Measurements from ENCODE around the gene NCOA6.
"Not testable (repeated sequence)": the region's sequence is repeated elsewhere in the genome, so short reads cannot be mapped to it uniquely, and the experiment has no call there.

NCOA6 gene

DNA sequence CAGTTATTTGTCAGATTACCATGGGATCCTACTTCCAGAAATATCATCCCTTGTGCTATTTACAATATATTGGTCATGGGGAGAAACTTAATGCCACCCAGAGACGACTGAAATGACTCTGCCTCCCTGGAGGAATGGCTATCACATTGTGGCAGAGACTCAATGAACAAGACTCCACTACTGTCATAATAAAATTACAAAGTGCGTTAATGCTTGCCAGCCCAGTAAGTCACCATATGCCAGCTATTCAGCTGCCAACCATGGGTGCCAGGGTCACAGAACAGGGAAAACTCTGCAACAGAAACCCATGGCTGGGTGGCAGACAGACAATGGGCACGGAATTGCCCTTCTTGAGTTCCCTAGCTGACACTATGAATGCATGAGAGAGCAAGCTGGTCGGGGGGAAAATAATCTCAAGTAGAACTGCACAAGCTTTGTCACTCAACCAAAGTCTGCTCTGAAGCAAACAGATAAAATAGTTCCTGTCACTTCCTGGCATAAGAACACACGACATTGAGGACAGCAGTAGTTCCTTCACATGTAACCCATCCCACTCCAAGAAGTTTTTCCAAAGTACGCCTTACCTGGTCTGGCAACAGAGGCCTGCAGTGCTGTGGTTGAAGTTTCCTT, 89.2 kb downstream of the NCOA6 start:
- Histone ChIP-seq H3K27ac (ENCODE audit: insufficient read depth, low read length, poor library complexity, severe bottlenecking) (no peak overlapping the region), H3K4me3 (ENCODE audit: insufficient read depth, low read depth, low read length, poor library complexity, severe bottlenecking) (no peak overlapping the region), H3K36me3 (ENCODE audit: control insufficient read depth, insufficient read depth, low read length) (peaks cover 9% of the 10 kb centered on the region), H3K9me3 (ENCODE audit: control insufficient read depth, low read length) (no peaks in the 10 kb centered on the region), H3K4me1 (ENCODE audit: control insufficient read depth, insufficient read depth, low read length, poor library complexity, severe bottlenecking) (no peaks in the 10 kb centered on the region), H3K27me3 (replicated peaks; ENCODE audit: control insufficient read depth, insufficient read depth, low read length, poor library complexity, severe bottlenecking) (no peaks in the 10 kb centered on the region)
- DNase-seq = no peak

DNA sequence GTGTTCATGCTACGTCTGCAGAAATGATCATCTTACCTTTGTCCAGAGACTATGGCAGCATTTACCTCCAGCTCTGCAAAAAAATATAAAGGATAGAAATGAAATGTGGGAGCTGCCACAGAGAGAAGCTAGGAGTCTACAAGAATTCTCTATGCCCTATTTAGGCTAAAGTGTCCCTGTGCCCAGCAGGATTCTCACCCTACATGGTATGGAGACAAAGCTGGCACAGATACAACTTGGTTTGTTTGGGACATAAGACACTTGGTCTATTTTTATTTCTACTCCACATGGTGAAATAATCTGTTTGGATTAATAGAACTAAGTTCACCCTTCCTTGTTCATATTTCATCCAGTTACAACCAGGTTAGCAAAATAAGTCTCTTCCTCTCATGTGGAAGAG, 92.9 kb downstream of the NCOA6 start:
- H3K27ac ChIP-seq (ENCODE audit: insufficient read depth, low read length, poor library complexity, severe bottlenecking) = no peak overlapping the region
- H3K9me3 ChIP-seq (ENCODE audit: control insufficient read depth, low read length) = no peaks in the 10 kb centered on the region
- no peaks in the 10 kb centered on the region for H3K27me3 ChIP-seq (replicated peaks; ENCODE audit: control insufficient read depth, insufficient read depth, low read length, poor library complexity, severe bottlenecking)
- H3K36me3 ChIP-seq (ENCODE audit: control insufficient read depth, insufficient read depth, low read length) = no peaks in the 10 kb centered on the region
- DNase-seq = no peak
- H3K4me1 ChIP-seq (ENCODE audit: control insufficient read depth, insufficient read depth, low read length, poor library complexity, severe bottlenecking) = no peaks in the 10 kb centered on the region
- H3K4me3 ChIP-seq (ENCODE audit: insufficient read depth, low read depth, low read length, poor library complexity, severe bottlenecking) = no peak overlapping the region

DNA sequence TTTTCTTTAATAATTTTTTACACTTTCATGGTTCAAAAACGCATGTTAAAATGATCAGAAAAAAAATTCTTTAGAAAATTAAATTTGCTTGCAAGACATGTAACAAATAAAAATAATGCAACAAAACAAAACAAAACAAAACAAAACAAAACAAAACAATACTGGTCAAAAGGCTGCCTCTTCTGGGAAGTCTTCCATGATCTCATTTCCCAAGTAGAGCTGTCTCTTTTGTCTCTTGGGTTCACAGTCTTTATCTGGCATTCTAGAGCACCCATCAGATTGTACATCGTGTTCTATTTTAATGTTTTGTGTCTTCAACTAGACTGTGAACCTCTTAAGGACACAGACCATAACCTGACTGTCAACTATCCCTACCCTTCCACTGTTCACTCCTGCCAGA, 96.0 kb downstream of the NCOA6 start:
- H3K4me3 ChIP-seq (ENCODE audit: insufficient read depth, low read depth, low read length, poor library complexity, severe bottlenecking) = no peak overlapping the region
- H3K9me3 ChIP-seq (ENCODE audit: control insufficient read depth, low read length) = no peaks in the 10 kb centered on the region
- H3K4me1 ChIP-seq (ENCODE audit: control insufficient read depth, insufficient read depth, low read length, poor library complexity, severe bottlenecking) = no peaks in the 10 kb centered on the region
- H3K36me3 ChIP-seq (ENCODE audit: control insufficient read depth, insufficient read depth, low read length) = peaks cover 17% of the 10 kb centered on the region
- no peak for DNase-seq
- no peaks in the 10 kb centered on the region for H3K27me3 ChIP-seq (replicated peaks; ENCODE audit: control insufficient read depth, insufficient read depth, low read length, poor library complexity, severe bottlenecking)
- no peak overlapping the region for H3K27ac ChIP-seq (ENCODE audit: insufficient read depth, low read length, poor library complexity, severe bottlenecking)

DNA sequence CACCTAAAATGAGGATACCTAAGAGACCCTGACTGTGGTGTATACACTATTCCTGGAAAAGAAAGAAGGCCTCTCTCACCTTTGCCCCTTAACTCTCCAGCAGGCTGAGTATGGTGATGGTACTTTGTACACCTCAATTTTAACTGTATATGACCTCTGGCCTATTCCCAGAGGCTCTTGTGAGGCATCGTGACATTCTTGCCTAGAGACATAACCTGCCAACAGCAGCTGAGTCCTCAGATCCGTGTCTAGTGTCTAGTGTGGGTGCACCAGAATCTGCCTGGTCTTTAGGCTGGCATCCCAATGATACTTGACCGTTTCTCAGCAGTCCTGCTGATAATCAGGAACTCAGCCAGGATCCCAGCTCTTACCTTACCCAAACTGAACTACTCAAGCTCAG, 101.3 kb downstream of the NCOA6 start:
- Histone ChIP-seq H3K27ac (ENCODE audit: insufficient read depth, low read length, poor library complexity, severe bottlenecking) (no peak overlapping the region), H3K9me3 (ENCODE audit: control insufficient read depth, low read length) (no peaks in the 10 kb centered on the region), H3K4me1 (ENCODE audit: control insufficient read depth, insufficient read depth, low read length, poor library complexity, severe bottlenecking) (no peaks in the 10 kb centered on the region), H3K36me3 (ENCODE audit: control insufficient read depth, insufficient read depth, low read length) (peaks cover 33% of the 10 kb centered on the region), H3K4me3 (ENCODE audit: insufficient read depth, low read depth, low read length, poor library complexity, severe bottlenecking) (no peak overlapping the region), H3K27me3 (replicated peaks; ENCODE audit: control insufficient read depth, insufficient read depth, low read length, poor library complexity, severe bottlenecking) (no peaks in the 10 kb centered on the region)
- DNase-seq = no peak

DNA sequence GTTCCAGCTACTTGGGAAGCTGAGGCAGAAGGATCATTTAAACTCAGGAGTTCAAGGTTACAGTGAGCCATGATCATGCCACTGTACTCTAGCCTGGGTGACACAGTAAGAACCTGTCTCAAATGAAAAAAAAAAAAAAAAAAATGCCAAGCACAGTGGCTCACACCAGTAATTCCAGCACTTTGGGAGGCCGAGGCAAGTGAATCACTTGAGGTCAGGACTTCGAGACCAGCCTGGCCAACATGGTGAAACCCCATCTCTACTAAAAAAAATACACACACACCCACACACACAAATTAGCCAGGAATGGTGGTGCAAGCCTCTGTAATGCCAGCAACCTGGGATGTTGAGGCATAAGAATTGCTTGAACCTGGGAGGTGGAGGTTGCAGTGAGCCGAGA, 102.9 kb downstream of the NCOA6 start:
- not testable (repeated sequence) for H3K4me3 ChIP-seq (ENCODE audit: insufficient read depth, low read depth, low read length, poor library complexity, severe bottlenecking); H3K9me3 ChIP-seq (ENCODE audit: control insufficient read depth, low read length); H3K4me1 ChIP-seq (ENCODE audit: control insufficient read depth, insufficient read depth, low read length, poor library complexity, severe bottlenecking); H3K27ac ChIP-seq (ENCODE audit: insufficient read depth, low read length, poor library complexity, severe bottlenecking); H3K27me3 ChIP-seq (replicated peaks; ENCODE audit: control insufficient read depth, insufficient read depth, low read length, poor library complexity, severe bottlenecking); DNase-seq
- peaks cover 33% of the 10 kb centered on the region for H3K36me3 ChIP-seq (ENCODE audit: control insufficient read depth, insufficient read depth, low read length)

DNA sequence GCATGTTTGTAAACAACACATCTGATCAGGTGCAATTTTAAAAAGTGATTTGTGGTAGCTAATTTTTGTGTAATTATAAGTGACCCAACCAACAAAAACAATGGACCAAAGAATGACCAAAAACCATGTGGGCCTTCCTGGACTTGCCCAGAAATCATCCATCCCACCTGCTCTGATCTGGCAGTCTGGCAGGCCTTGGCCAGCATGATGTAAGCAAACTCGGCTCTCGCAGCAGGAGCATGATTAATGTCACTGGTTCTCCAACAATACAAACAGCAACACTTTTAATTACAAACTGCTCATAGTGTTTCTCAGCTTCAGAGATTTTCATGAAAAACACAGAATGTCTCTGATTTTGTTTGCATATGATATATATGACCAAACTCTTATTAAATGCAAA, 105.2 kb downstream of the NCOA6 start:
- no peak for DNase-seq
- peaks cover 20% of the 10 kb centered on the region for H3K36me3 ChIP-seq (ENCODE audit: control insufficient read depth, insufficient read depth, low read length)
- no peak overlapping the region for H3K4me3 ChIP-seq (ENCODE audit: insufficient read depth, low read depth, low read length, poor library complexity, severe bottlenecking)
- no peaks in the 10 kb centered on the region for H3K4me1 ChIP-seq (ENCODE audit: control insufficient read depth, insufficient read depth, low read length, poor library complexity, severe bottlenecking)
- H3K9me3 ChIP-seq (ENCODE audit: control insufficient read depth, low read length) = no peaks in the 10 kb centered on the region
- H3K27me3 ChIP-seq (replicated peaks; ENCODE audit: control insufficient read depth, insufficient read depth, low read length, poor library complexity, severe bottlenecking) = no peaks in the 10 kb centered on the region
- H3K27ac ChIP-seq (ENCODE audit: insufficient read depth, low read length, poor library complexity, severe bottlenecking) = no peak overlapping the region

DNA sequence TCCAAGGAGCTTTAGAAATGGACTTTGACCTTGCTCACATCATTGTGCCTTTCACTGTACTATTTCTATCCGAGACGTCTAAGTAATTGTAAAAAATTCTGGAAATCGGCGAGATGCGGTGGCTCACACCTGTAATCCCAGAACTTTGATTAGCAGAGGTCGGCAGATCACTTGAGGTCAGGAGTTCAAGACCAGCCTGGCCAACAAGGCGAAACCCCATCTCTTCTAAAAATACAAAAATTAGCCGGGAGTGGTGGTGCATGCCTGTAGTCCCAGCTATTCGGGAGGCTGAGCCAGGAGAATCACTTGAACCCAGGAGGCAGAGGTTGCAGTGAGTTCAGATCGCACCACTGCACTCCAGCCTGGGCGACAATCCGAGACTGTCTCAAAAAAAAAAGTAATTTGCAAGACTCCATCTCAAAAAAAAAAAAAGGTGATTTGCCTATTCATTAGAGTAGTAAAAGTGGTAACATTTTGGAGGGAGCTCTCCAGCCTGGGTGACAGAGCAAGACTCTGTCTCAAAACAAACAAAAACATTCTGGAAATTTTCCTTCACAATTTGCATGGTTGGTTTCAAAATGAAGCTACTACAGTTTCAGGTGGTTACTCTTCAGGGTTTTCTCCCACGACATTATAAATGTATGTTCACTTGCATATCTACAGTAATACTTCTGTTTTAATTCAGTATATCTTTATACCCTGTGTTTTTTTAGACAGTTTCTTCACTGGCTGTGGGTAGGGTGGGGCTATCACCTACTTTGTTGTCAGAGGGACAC, 106.0 kb downstream of the NCOA6 start:
- not testable (repeated sequence) for DNase-seq; H3K4me1 ChIP-seq (ENCODE audit: control insufficient read depth, insufficient read depth, low read length, poor library complexity, severe bottlenecking); H3K27ac ChIP-seq (ENCODE audit: insufficient read depth, low read length, poor library complexity, severe bottlenecking); H3K9me3 ChIP-seq (ENCODE audit: control insufficient read depth, low read length); H3K4me3 ChIP-seq (ENCODE audit: insufficient read depth, low read depth, low read length, poor library complexity, severe bottlenecking); H3K27me3 ChIP-seq (replicated peaks; ENCODE audit: control insufficient read depth, insufficient read depth, low read length, poor library complexity, severe bottlenecking)
- H3K36me3 ChIP-seq (ENCODE audit: control insufficient read depth, insufficient read depth, low read length) = peaks cover 22% of the 10 kb centered on the region

DNA sequence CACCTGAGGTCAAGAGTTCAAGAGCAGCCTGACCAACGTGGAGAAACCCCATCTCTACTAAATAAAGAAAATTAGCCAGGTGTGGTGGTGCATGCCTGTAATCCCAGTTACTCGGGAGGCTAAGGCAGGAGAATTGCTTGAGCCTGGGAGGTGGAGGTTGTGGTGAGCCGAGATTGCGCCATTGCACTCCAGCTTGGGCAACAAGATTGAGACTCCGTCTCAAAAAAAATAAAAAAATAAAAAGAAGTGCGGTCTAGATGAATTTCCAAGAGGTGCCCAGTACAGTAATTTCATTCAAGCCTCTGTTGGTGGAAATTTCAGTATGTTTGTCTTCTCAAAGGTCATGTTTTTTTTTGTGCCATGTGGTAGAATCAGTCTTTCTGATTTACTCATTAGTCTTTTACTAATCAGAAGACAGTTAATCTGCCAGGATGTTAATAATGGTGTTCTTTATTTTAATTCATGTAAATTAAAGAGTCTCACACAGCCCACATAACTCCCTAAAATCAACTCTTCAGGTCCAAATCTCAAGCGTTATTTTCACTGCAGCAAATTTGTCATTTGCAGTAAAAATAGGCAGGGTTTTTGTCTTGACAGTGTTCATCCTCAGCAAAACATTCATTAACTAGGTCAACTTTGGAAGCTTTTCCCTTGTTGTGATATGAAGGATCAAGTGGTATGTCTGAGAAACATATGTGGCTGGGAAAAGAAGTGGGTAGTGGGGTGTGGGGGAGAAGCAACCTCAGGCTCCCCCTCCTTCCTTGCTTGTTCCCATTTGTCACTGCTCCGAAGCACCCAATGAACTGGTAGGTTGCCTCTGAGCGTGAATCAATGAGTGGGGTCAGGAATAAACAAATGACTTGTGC, 108.0 kb downstream of the NCOA6 start:
- H3K9me3 ChIP-seq (ENCODE audit: control insufficient read depth, low read length) = no peaks in the 10 kb centered on the region
- H3K4me3 ChIP-seq (ENCODE audit: insufficient read depth, low read depth, low read length, poor library complexity, severe bottlenecking) = no peak overlapping the region
- DNase-seq = no peak
- no peak overlapping the region for H3K27ac ChIP-seq (ENCODE audit: insufficient read depth, low read length, poor library complexity, severe bottlenecking)
- H3K36me3 ChIP-seq (ENCODE audit: control insufficient read depth, insufficient read depth, low read length) = peaks cover 21% of the 10 kb centered on the region
- H3K27me3 ChIP-seq (replicated peaks; ENCODE audit: control insufficient read depth, insufficient read depth, low read length, poor library complexity, severe bottlenecking) = no peaks in the 10 kb centered on the region
- H3K4me1 ChIP-seq (ENCODE audit: control insufficient read depth, insufficient read depth, low read length, poor library complexity, severe bottlenecking) = no peaks in the 10 kb centered on the region

DNA sequence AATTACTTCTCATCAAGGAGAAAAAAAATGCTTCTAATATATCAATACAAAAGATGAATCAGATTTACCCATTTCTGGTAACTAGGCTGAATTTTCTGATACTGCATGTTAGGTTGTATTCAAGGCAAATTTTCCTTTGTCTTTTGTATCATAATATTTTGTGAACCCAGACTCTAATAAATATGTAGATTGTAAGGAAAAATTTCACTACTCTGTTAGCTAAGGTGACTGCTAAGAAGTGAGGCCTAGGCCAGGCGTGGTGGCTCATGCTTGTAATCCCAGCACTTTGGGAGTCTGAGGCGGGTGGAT, 108.6 kb downstream of the NCOA6 start:
- no peak overlapping the region for H3K4me3 ChIP-seq (ENCODE audit: insufficient read depth, low read depth, low read length, poor library complexity, severe bottlenecking)
- H3K36me3 ChIP-seq (ENCODE audit: control insufficient read depth, insufficient read depth, low read length) = peaks cover 21% of the 10 kb centered on the region
- DNase-seq = no peak
- no peak overlapping the region for H3K27ac ChIP-seq (ENCODE audit: insufficient read depth, low read length, poor library complexity, severe bottlenecking)
- H3K4me1 ChIP-seq (ENCODE audit: control insufficient read depth, insufficient read depth, low read length, poor library complexity, severe bottlenecking) = no peaks in the 10 kb centered on the region
- H3K27me3 ChIP-seq (replicated peaks; ENCODE audit: control insufficient read depth, insufficient read depth, low read length, poor library complexity, severe bottlenecking) = no peaks in the 10 kb centered on the region
- no peaks in the 10 kb centered on the region for H3K9me3 ChIP-seq (ENCODE audit: control insufficient read depth, low read length)

GRCh38 chr20:34715384-34715783, 110.1 kb downstream of the NCOA6 start:
- no peaks in the 10 kb centered on the region for H3K27me3 ChIP-seq (replicated peaks; ENCODE audit: control insufficient read depth, insufficient read depth, low read length, poor library complexity, severe bottlenecking)
- H3K9me3 ChIP-seq (ENCODE audit: control insufficient read depth, low read length) = no peaks in the 10 kb centered on the region
- H3K4me1 ChIP-seq (ENCODE audit: control insufficient read depth, insufficient read depth, low read length, poor library complexity, severe bottlenecking) = peaks cover 2% of the 10 kb centered on the region
- DNase-seq = no peak
- peaks cover 13% of the 10 kb centered on the region for H3K36me3 ChIP-seq (ENCODE audit: control insufficient read depth, insufficient read depth, low read length)
- H3K27ac ChIP-seq (ENCODE audit: insufficient read depth, low read length, poor library complexity, severe bottlenecking) = no peak overlapping the region
- no peak overlapping the region for H3K4me3 ChIP-seq (ENCODE audit: insufficient read depth, low read depth, low read length, poor library complexity, severe bottlenecking)

Data from effector memory CD4-positive, alpha-beta T cell (primary cell).